SK-N-SH (cell line): ENCODE results near the gene USP12. TPM values are rescaled to one million over a fixed set of nuclear protein-coding genes. Genes with fewer than 3 reads are reported as not detected.
A peak's percentile ranks its signal among the peaks of the same experiment; 100 is the strongest.

Experiments used
- CTCF ChIA-PET: fragments of 300-600, 350-600 bp; formaldehyde crosslinking; extraction: SDS; loops from one replicate; lab custom pipeline; 2021; lab: Yijun Ruan, JAX
- POLR2A ChIA-PET: fragments of 350-600 bp; sonication (Branson Sonifier 250); formaldehyde crosslinking; extraction: SDS; loops from one replicate; lab custom pipeline; 2020; ENCODE audit warnings: antibody characterized with exemption, inconsistent platforms; lab: Yijun Ruan, JAX
- DNase-seq: peaks from one replicate; pipeline ENCODE4 v3.0.0; 2012
- H2AFZ ChIP-seq: fragments of 200-600 bp; sonication (generic); 2 replicates; pipeline ENCODE4 v1.8.1; 2016; ENCODE audit warnings: antibody characterized with exemption, mild to moderate bottlenecking, low read depth
- H3F3A ChIP-seq: fragments of 200-600 bp; sonication (generic); replicated peaks from 2 replicates; pipeline ENCODE3; 2016; ENCODE audit warnings: antibody characterized with exemption, mild to moderate bottlenecking; ENCODE audit not compliant: insufficient read depth
- H3K27ac ChIP-seq, 2 experiments: fragments of 200-500 bp in 1 of 2; fragments of 200-600 bp in 1 of 2; sonication (Bioruptor generic) in 1 of 2; sonication (generic), shearing (Covaris generic) in 1 of 2; 2 replicates each; pipeline versions ENCODE4 v1.5.1 to v1.6.1; 2014 to 2016; ENCODE audit warnings: low read depth in 2 of 2, inconsistent platforms in 1 of 2, low read length in 1 of 2, mild to moderate bottlenecking in 1 of 2, mixed read lengths in 1 of 2
- H3K27me3 ChIP-seq: fragments of 200-600 bp; sonication (generic), shearing (Covaris generic); 2 replicates; pipeline ENCODE4 v1.6.1; 2016; ENCODE audit warnings: mixed run types; ENCODE audit not compliant: insufficient read depth
- H3K36me3 ChIP-seq, 2 experiments: fragments of 200-500 bp in 1 of 2; fragments of 200-600 bp in 1 of 2; sonication (Bioruptor generic) in 1 of 2; sonication (generic) in 1 of 2; replicated peaks in 1 of 2; 2 replicates each; pipeline versions ENCODE3 to v1.5.1; 2014 to 2016; ENCODE audit warnings: low read length in 1 of 2, mild to moderate bottlenecking in 1 of 2; ENCODE audit not compliant: insufficient read depth in 2 of 2, control insufficient read depth in 1 of 2
- H3K4me1 ChIP-seq, 2 experiments: fragments of 200-500 bp in 1 of 2; fragments of 200-600 bp in 1 of 2; sonication (Bioruptor generic) in 1 of 2; sonication (generic), shearing (Covaris generic) in 1 of 2; 2 replicates each; pipeline versions ENCODE4 v1.5.1 to v1.6.1; 2014 to 2016; ENCODE audit warnings: low read depth in 1 of 2, low read length in 1 of 2, mixed run types in 1 of 2; ENCODE audit not compliant: insufficient read depth in 2 of 2, control insufficient read depth in 1 of 2
- H3K4me2 ChIP-seq: fragments of 200-600 bp; sonication (generic), shearing (Covaris generic); 2 replicates; pipeline ENCODE4 v1.6.1; 2017; ENCODE audit warnings: mixed run types
- H3K4me3 ChIP-seq, 2 experiments: fragments of 200-500 bp in 1 of 2; fragments of 200-600 bp in 1 of 2; sonication (Bioruptor generic) in 1 of 2; sonication (generic), shearing (Covaris generic) in 1 of 2; 2 replicates each; pipeline versions ENCODE4 v1.5.1 to v1.8.1; 2014 to 2016; ENCODE audit warnings: low read depth in 2 of 2, inconsistent platforms in 1 of 2, low read length in 1 of 2, mild to moderate bottlenecking in 1 of 2, mixed read lengths in 1 of 2, moderate library complexity in 1 of 2
- H3K79me2 ChIP-seq: fragments of 200-600 bp; sonication (generic); 2 replicates; pipeline ENCODE4 v1.8.1; 2017; ENCODE audit warnings: mild to moderate bottlenecking; ENCODE audit not compliant: insufficient read depth
- H3K9ac ChIP-seq: fragments of 200-600 bp; sonication (generic); 2 replicates; pipeline ENCODE4 v1.6.1; 2017; ENCODE audit warnings: mixed run types
- H3K9me2 ChIP-seq: fragments of 200-600 bp; sonication (generic); 2 replicates; pipeline ENCODE4 v1.6.1; 2017; ENCODE audit warnings: mixed run types
- H3K9me3 ChIP-seq: fragments of 200-600 bp; sonication (generic); 2 replicates; pipeline ENCODE4 v1.6.1; 2017; ENCODE audit warnings: mixed run types, mild to moderate bottlenecking, moderate library complexity
- H4K20me1 ChIP-seq: fragments of 200-600 bp; sonication (generic); 2 replicates; pipeline ENCODE4 v1.6.1; 2017; ENCODE audit warnings: mild to moderate bottlenecking, mixed run types; ENCODE audit not compliant: insufficient read depth
- CHD2 ChIP-seq: fragments of 150-350 bp; IDR thresholded peaks from 2 replicates; pipeline ENCODE4 v1.6.1; 2018; ENCODE audit warnings: low read length; ENCODE audit not compliant: partially characterized antibody
- CTCF ChIP-seq: fragments of 200-600 bp; sonication (generic); IDR thresholded peaks from 2 replicates; pipeline ENCODE4 v1.6.1; 2017; ENCODE audit warnings: antibody characterized with exemption, mild to moderate bottlenecking, moderate library complexity
- ELF1 ChIP-seq: IDR thresholded peaks from 2 replicates; pipeline ENCODE4 v1.4.0; 2012
- EZH2phosphoT487 ChIP-seq: fragments of 200-600 bp; sonication (generic); IDR thresholded peaks from 2 replicates; pipeline ENCODE4 v1.6.1; 2017; ENCODE audit warnings: low read depth, mixed run types, mild to moderate bottlenecking, antibody characterized with exemption, moderate library complexity, borderline replicate concordance
- GABPA ChIP-seq: IDR thresholded peaks from 2 replicates; pipeline ENCODE4 v1.4.0; 2012; ENCODE audit warnings: low read depth, mild to moderate bottlenecking
- IRF3 ChIP-seq: fragments of 150-350 bp; IDR thresholded peaks from 2 replicates; pipeline ENCODE4 v1.6.1; 2016; ENCODE audit warnings: mild to moderate bottlenecking, low read depth, low read length
- MAX ChIP-seq: IDR thresholded peaks from 2 replicates; pipeline ENCODE4 v1.4.0; 2012; ENCODE audit warnings: low read depth
- MEF2A ChIP-seq: IDR thresholded peaks from 2 replicates; pipeline ENCODE4 v1.4.0; 2012; ENCODE audit warnings: low read depth, borderline replicate concordance
- NFIC ChIP-seq: IDR thresholded peaks from 2 replicates; pipeline ENCODE4 v1.4.0; 2012; ENCODE audit warnings: borderline replicate concordance
- NRF1 ChIP-seq: IDR thresholded peaks from 2 replicates; pipeline ENCODE4 v1.6.1; 2012; ENCODE audit warnings: low read depth, mild to moderate bottlenecking, low read length
- RAD21 ChIP-seq: IDR thresholded peaks from 2 replicates; pipeline ENCODE4 v1.6.1; 2012; ENCODE audit warnings: mild to moderate bottlenecking, low read length
- RXRA ChIP-seq: IDR thresholded peaks from 2 replicates; pipeline ENCODE4 v1.4.0; 2012; ENCODE audit warnings: low read depth, mild to moderate bottlenecking, borderline replicate concordance
- SIN3A ChIP-seq: IDR thresholded peaks from 2 replicates; pipeline ENCODE4 v1.6.1; 2012; ENCODE audit warnings: low read depth, mild to moderate bottlenecking, low read length, moderate library complexity, borderline replicate concordance
- TCF12 ChIP-seq: IDR thresholded peaks from 2 replicates; pipeline ENCODE4 v1.4.0; 2012
- TEAD4 ChIP-seq: IDR thresholded peaks from 2 replicates; pipeline ENCODE4 v1.4.0; 2012; ENCODE audit warnings: mild to moderate bottlenecking, borderline replicate concordance; ENCODE audit not compliant: insufficient read depth
- USF1 ChIP-seq: IDR thresholded peaks from 2 replicates; pipeline ENCODE4 v1.4.0; 2012; ENCODE audit warnings: low read depth, borderline replicate concordance
- ZBTB33 ChIP-seq: IDR thresholded peaks from 2 replicates; pipeline ENCODE4 v1.4.0; 2012; ENCODE audit warnings: low read depth, borderline replicate concordance
- WGBS: methylation state at CpG from one replicate; pipeline ENCODE4 v1.1.6; 2017; ENCODE audit warnings: low lambda C conversion rate; 5-methylcytosine and 5-hydroxymethylcytosine counted together
- polyA plus RNA-seq, 3 experiments: library from polyadenylated mRNA; depleted of rRNA; stranded (reverse); fragments of >200 nt; gene quantifications; 2 replicates each; pipeline ENCODE4 v1.2.3, GENCODE V29; 2012

USP12 gene
- polyA plus RNA-seq, 1 of the 3 experiments (the other 2 are of a cell fraction) = 5.0 TPM

GRCh38 chr13:27053902-27054595, 117.6 kb downstream of the USP12 start (continued):
- TF ChIP-seq CHD2 (no peak), USF1 (no peak), RXRA (no peak), RAD21 (no peak), MAX (peak; percentile 88), ZBTB33 (no peak), ELF1 (no peak), NFIC (peak; percentile 72), GABPA (no peak), MEF2A (no peak), EZH2phosphoT487 (no peak), SIN3A (0 out of 2 replicates have a peak, but pooled peaks have one; percentile 57), TEAD4 (peak; percentile 46; the same call in 1 of the 2 replicates), IRF3 (no peak), TCF12 (peak; percentile 79), NRF1 (no peak)

- Histone ChIP-seq H3K9ac (no peak overlapping the region), H3K79me2 (no peaks in the 10 kb centered on the region), H3K9me2 (no peaks in the 10 kb centered on the region), H4K20me1 (no peaks in the 10 kb centered on the region), H3K9me3 (no peaks in the 10 kb centered on the region), H3K4me2 (peak overlapping the region; percentile 35; the same call in 1 of the 2 replicates), H3K4me1 (peaks cover 7 to 20% of the 10 kb centered on the region in 2 experiments; a peak in 1 of 4 replicates), H2AFZ (no peak overlapping the region), H3F3A (peaks cover 6% of the 10 kb centered on the region), H3K36me3 (no peaks in the 10 kb centered on the region), H3K27ac (peak overlapping the region in 1 of 2 experiments; percentile 35; a peak in 2 of 4 replicates), H3K4me3 (no peak overlapping the region), H3K27me3 (no peaks in the 10 kb centered on the region)
- DNase-seq = no peak
- CTCF ChIA-PET = interaction anchor here (1.1 kb wide), 1 partner anchor 285 kb away, joined by 3 read pairs; no protein-coding TSS in a partner anchor
- WGBS = 88% methylated on average over 10 of the region's 10 CpGs
- TF ChIP-seq CHD2 (no peak), CTCF (no peak), RXRA (no peak), MEF2A (no peak)
- POLR2A ChIA-PET = no interaction called here
These were observed 118.3 kb downstream of the USP12 start for GRCh38 chr13:27053210-27053884.
